Thymus (tissue), 11 donors: ENCODE results near the gene HPS5. TPM values are rescaled to one million over a fixed set of nuclear protein-coding genes. Genes with fewer than 3 reads are reported as not detected.

Experiments
- DNase-seq, 9 donors: peaks; one replicate each; pipeline ENCODE4 v3.0.0-alpha.2; 2013; ENCODE audit warnings: low spot score in 9 of 9, low read depth in 6 of 9, missing footprints in 1 of 9
- H3K27ac ChIP-seq, 2 donors: one replicate each; pipeline ENCODE4 v1.5.1; 2013; ENCODE audit warnings: control low read depth in 1 of 2, low read depth in 1 of 2, low read length in 1 of 2, mild to moderate bottlenecking in 1 of 2, moderate library complexity in 1 of 2
- H3K27me3 ChIP-seq, 2 donors: one replicate each; pipeline ENCODE4 v1.5.1; 2013; ENCODE audit warnings: low read length in 1 of 2; ENCODE audit not compliant: control insufficient read depth in 2 of 2, insufficient read depth in 1 of 2
- H3K36me3 ChIP-seq, 2 donors: one replicate each; pipeline ENCODE4 v1.5.1; 2013; ENCODE audit warnings: low read length in 1 of 2, mild to moderate bottlenecking in 1 of 2, moderate library complexity in 1 of 2; ENCODE audit not compliant: control insufficient read depth in 2 of 2, insufficient read depth in 2 of 2
- H3K4me1 ChIP-seq, 2 donors: one replicate each; pipeline ENCODE4 v1.5.1; 2013; ENCODE audit warnings: low read length in 2 of 2; ENCODE audit not compliant: control insufficient read depth in 2 of 2, insufficient read depth in 2 of 2
- H3K4me3 ChIP-seq, 2 donors: one replicate each; pipeline ENCODE4 v1.5.1; 2013; ENCODE audit warnings: low read length in 2 of 2, control low read depth in 1 of 2, mild to moderate bottlenecking in 1 of 2
- H3K9me3 ChIP-seq, 2 donors: one replicate each; pipeline ENCODE4 v1.5.1; 2013; ENCODE audit warnings: low read length in 1 of 2, mild to moderate bottlenecking in 1 of 2; ENCODE audit not compliant: control insufficient read depth in 2 of 2, insufficient read depth in 1 of 2
- WGBS: extraction: QIAGEN DNeasy Blood & Tissue Kit; methylation state at CpG from one replicate; pipeline ENCODE4 v1.1.7; 2013; 5-methylcytosine and 5-hydroxymethylcytosine counted together
- polyA plus RNA-seq: library from polyadenylated mRNA; stranded (reverse); fragments of 200-250 nt; gene quantifications from one replicate; pipeline ENCODE4 v1.2.3, GENCODE V29; 2013
- total RNA-seq: library from RNA; stranded (reverse); fragments of 120-200 nt; gene quantifications from one replicate; pipeline ENCODE4 v1.2.4, GENCODE V29; 2013
- donor health status: healthy.

The HPS5 gene
- total and polyA plus RNA-seq, 2 donors: 20.2 to 29.7 TPM

DNA sequence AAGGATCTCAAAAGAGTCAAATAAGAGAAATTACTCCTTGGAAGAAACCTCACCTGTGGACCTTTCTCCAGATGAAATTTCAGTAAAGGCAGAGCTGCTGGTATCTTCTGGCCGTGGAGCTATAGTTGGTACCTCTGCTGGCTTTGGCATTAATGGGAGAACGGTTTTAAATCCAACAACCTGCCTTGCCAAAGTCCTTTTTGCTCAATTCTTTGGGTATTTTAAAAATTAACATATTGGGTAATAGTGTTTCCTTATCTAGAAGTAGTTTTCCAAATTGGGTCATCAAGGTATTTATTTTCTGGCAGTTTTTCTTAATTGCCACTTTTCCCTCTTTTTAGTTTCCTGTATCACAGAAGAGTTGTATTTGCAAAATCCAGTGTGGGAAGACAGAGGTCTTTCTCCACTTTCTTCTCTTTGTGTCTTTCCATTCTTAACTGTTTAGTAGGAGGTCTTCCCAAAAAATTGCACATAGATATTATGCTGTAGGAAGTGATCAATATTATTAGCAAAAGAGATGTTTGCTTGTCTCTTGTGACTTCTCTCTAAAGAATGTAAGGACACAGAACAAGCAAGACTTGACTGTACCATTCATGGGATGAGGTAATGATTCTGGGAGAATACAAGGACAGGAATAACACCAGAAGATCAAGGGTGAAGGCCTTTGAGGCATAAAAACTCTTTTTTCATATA is 85.1 kb downstream of the HPS5 start, which contains the start of gene SAA4:
SAA4 (minus strand) TSS at position 139 of the 693 bp plus-strand sequence. CDS start 876 bp downstream, outside the sequence.
- no peak for DNase-seq
- H3K36me3 ChIP-seq: no peaks in the 10 kb centered on the region
- no peaks in the 10 kb centered on the region for H3K4me1 ChIP-seq
- no peak within 1 kb of the TSS for H3K27ac ChIP-seq
- H3K4me3 ChIP-seq: no peak within 1 kb of the TSS
- 89% methylated on average over 2 of the region's 2 CpGs for WGBS
- no peaks in the 10 kb centered on the region for H3K9me3 ChIP-seq
- peaks cover 0 to 6% of the 10 kb centered on the region in 2 donors for H3K27me3 ChIP-seq

GRCh38 chr11:18235394-18236334 is 86.3 kb downstream of the HPS5 start:
- H3K4me3 ChIP-seq: no peak overlapping the region
- peaks cover 0 to 6% of the 10 kb centered on the region in 2 donors for H3K27me3 ChIP-seq
- no peaks in the 10 kb centered on the region for H3K4me1 ChIP-seq
- no peak overlapping the region for H3K27ac ChIP-seq
- WGBS: 75% methylated on average over 8 of the region's 8 CpGs
- H3K9me3 ChIP-seq: no peaks in the 10 kb centered on the region
- DNase-seq: no peak
- H3K36me3 ChIP-seq: no peaks in the 10 kb centered on the region

- H3K36me3 ChIP-seq: no peaks in the 10 kb centered on the region
- no peaks in the 10 kb centered on the region for H3K4me1 ChIP-seq
- H3K9me3 ChIP-seq: no peaks in the 10 kb centered on the region
- H3K27me3 ChIP-seq: peaks cover 0 to 2% of the 10 kb centered on the region in 2 donors
- DNase-seq: no peak
- WGBS: 96% methylated on average over 4 of the region's 4 CpGs
- H3K27ac ChIP-seq: no peak overlapping the region
- H3K4me3 ChIP-seq: no peak overlapping the region
These were observed 88.0 kb downstream of the HPS5 start for GRCh38 chr11:18233912-18234311.

GRCh38 chr11:18230859-18231258 is 91.1 kb downstream of the HPS5 start:
- Histone ChIP-seq H3K36me3 (no peaks in the 10 kb centered on the region), H3K27ac (no peak overlapping the region), H3K27me3 (peaks cover 0 to 2% of the 10 kb centered on the region in 2 donors), H3K4me1 (no peaks in the 10 kb centered on the region), H3K9me3 (no peaks in the 10 kb centered on the region), H3K4me3 (no peak overlapping the region)
- DNase-seq: no peak
- 64% methylated on average over 2 of the region's 2 CpGs for WGBS

GRCh38 chr11:18229501-18229900 is 92.4 kb downstream of the HPS5 start:
- H3K4me1 ChIP-seq: no peaks in the 10 kb centered on the region
- no peaks in the 10 kb centered on the region for H3K36me3 ChIP-seq
- 54% methylated on average over 3 of the region's 3 CpGs for WGBS
- no peak overlapping the region for H3K27ac ChIP-seq
- H3K27me3 ChIP-seq: no peaks in the 10 kb centered on the region
- no peak for DNase-seq
- no peaks in the 10 kb centered on the region for H3K9me3 ChIP-seq
- no peak overlapping the region for H3K4me3 ChIP-seq

Other genes starting within 250 kb of the HPS5 start
- gene SAAL1, start 216.1 kb downstream of the HPS5 start, total RNA-seq: 25.9 TPM
- gene SAAL1, start 216.1 kb downstream of the HPS5 start, polyA plus RNA-seq: 19.4 TPM
- not detected for gene MRGPRX3, start 189.6 kb downstream of the HPS5 start, total RNA-seq
- gene MRGPRX3, start 189.6 kb downstream of the HPS5 start, polyA plus RNA-seq: 0.05 TPM
- gene MRGPRX4, start 149.3 kb downstream of the HPS5 start, total RNA-seq: not detected
- gene MRGPRX4, start 149.3 kb downstream of the HPS5 start, polyA plus RNA-seq: 0.07 TPM
- 0.61 TPM for gene SAA4, start 85.3 kb downstream of the HPS5 start, total RNA-seq
- gene SAA4, start 85.3 kb downstream of the HPS5 start, polyA plus RNA-seq: 19.4 TPM
- 7.9 TPM for gene SAA2, start 73.5 kb downstream of the HPS5 start, total RNA-seq
- gene SAA2, start 73.5 kb downstream of the HPS5 start, polyA plus RNA-seq: 605 TPM
- 19.0 TPM for gene SAA1, start 55.9 kb downstream of the HPS5 start, total RNA-seq
- 1,843 TPM for gene SAA1, start 55.9 kb downstream of the HPS5 start, polyA plus RNA-seq
- 38.9 TPM for gene GTF2H1, start 427 bp upstream of the HPS5 start, total RNA-seq
- 35.4 TPM for gene GTF2H1, start 427 bp upstream of the HPS5 start, polyA plus RNA-seq
- gene LDHA, start 72.4 kb upstream of the HPS5 start, total RNA-seq: 581 TPM
- gene LDHA, start 72.4 kb upstream of the HPS5 start, polyA plus RNA-seq: 364 TPM
- gene LDHC, start 90.2 kb upstream of the HPS5 start, total RNA-seq: not detected
- 0.16 TPM for gene LDHC, start 90.2 kb upstream of the HPS5 start, polyA plus RNA-seq
- not detected for gene LDHAL6A, start 133.7 kb upstream of the HPS5 start, total RNA-seq
- gene LDHAL6A, start 133.7 kb upstream of the HPS5 start, polyA plus RNA-seq: 0.07 TPM
- 77.7 TPM for gene TSG101, start 204.8 kb upstream of the HPS5 start, total RNA-seq
- gene TSG101, start 204.8 kb upstream of the HPS5 start, polyA plus RNA-seq: 54.2 TPM